ENCODE measurements around the gene TFPI2. TPM values are rescaled to one million over a fixed set of nuclear protein-coding genes. Genes with fewer than 3 reads are reported as not detected.

TFPI2 gene
- total RNA-seq, 4 donors from 2014 or later, result 0.40 to 1.4 TPM; not detected in 2

DNA sequence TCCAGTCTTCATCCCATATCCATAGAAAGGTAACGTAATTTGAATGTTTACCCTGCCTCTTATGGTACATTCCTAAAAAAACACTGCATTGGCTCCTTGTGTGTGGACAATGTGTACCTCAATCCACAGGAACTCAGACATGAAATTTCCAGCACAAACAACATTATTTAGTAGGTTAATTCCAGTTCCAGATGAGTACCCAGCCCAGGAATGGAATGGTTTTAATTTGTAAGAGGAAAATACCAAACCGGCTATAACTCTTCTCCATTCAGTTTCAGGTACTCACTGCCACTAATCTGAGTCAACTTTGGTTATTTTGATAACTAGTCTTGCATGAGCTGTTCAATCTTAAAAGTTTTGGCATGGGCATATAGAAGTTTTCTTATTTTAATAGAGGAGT, 39.0 kb downstream of the TFPI2 start:
- TF ChIP-seq POLR2A (IDR thresholded peaks at IDR 0.05), result no peak
- TF ChIP-seq, protein P1, sequence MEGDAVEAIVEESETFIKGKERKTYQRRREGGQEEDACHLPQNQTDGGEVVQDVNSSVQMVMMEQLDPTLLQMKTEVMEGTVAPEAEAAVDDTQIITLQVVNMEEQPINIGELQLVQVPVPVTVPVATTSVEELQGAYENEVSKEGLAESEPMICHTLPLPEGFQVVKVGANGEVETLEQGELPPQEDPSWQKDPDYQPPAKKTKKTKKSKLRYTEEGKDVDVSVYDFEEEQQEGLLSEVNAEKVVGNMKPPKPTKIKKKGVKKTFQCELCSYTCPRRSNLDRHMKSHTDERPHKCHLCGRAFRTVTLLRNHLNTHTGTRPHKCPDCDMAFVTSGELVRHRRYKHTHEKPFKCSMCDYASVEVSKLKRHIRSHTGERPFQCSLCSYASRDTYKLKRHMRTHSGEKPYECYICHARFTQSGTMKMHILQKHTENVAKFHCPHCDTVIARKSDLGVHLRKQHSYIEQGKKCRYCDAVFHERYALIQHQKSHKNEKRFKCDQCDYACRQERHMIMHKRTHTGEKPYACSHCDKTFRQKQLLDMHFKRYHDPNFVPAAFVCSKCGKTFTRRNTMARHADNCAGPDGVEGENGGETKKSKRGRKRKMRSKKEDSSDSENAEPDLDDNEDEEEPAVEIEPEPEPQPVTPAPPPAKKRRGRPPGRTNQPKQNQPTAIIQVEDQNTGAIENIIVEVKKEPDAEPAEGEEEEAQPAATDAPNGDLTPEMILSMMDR (IDR thresholded peaks at IDR 0.05), result no peak
- Histone ChIP-seq H3K27ac (no peak overlapping the region), H3K27me3 (no peaks in the 10 kb centered on the region), H3K9me3 (no peaks in the 10 kb centered on the region), H3K36me3 (no peaks in the 10 kb centered on the region), H3K4me1 (no peaks in the 10 kb centered on the region), H3K4me3 (no peak overlapping the region)
- no peak for DNase-seq

DNA sequence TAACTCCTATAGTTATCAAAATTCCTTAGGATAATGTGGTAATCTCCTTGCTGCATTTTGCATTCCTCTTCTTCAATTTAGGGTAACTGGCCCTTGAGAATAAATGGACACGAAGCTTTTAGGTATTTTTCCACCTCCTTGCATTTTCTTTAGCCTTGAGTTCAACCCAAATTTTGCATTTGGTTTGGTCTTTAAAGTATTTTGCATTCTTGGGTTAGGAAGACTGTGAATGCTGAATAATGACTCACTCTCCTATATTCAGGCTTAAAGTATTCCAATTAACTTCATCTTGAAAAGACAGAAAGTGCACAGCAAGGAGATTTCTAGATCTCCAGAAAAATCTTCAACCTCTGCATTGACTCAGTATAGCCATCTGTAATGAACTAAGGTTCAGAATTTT, 47.3 kb downstream of the TFPI2 start:
- TF ChIP-seq, protein P1 (IDR thresholded peaks at IDR 0.05), result no peak
- Histone ChIP-seq H3K27ac (no peak overlapping the region), H3K36me3 (no peaks in the 10 kb centered on the region), H3K4me3 (no peak overlapping the region), H3K4me1 (no peaks in the 10 kb centered on the region), H3K9me3 (no peaks in the 10 kb centered on the region), H3K27me3 (no peaks in the 10 kb centered on the region)
- no peak for DNase-seq

DNA sequence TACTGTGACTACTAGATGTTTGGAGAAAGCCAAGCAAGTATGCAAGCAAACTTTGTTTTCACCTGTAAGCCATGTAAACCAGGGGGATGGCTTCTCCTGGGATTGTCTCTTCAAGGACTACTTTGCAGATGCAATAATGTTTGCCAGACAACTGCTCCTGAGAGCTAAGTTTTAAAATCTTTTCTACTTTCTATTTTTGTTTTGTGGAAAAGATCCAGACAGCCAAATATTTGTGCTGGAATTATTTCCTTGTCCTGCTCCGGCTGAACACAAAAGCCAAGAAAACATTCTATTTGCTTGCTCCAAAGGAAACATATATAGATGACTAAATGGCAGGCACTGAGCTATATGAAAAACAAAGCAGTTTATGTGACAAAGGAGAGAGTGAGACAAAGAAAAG, 51.6 kb downstream of the TFPI2 start:
- Histone ChIP-seq H3K27ac (no peak overlapping the region), H3K36me3 (no peaks in the 10 kb centered on the region), H3K4me3 (no peak overlapping the region), H3K27me3 (no peaks in the 10 kb centered on the region), H3K9me3 (no peaks in the 10 kb centered on the region), H3K4me1 (no peaks in the 10 kb centered on the region)
- TF ChIP-seq, protein P1 (IDR thresholded peaks at IDR 0.05), result no peak
- TF ChIP-seq POLR2A (IDR thresholded peaks at IDR 0.05), result no peak
- no peak for DNase-seq

DNA sequence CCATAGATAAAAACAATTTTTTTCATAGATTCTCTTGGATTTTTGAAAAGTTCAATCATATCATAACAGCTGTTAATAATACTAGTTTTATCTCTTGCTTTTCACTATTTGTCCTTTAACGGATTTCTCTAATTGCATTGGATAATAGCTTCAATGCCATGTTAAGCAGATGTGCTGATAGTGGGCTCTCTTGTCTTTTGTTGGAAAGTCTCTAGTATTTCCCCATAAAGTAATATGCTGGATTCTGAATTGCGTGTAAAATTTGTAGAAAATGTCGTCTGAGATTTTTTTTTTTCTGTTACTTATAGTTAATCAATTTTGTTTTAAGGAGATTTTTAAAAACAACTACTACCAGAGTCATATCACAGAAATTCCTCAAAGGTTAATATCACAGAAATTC, 53.3 kb downstream of the TFPI2 start:
- no peaks in the 10 kb centered on the region for H3K9me3 ChIP-seq
- no peaks in the 10 kb centered on the region for H3K4me1 ChIP-seq
- no peak for DNase-seq
- H3K4me3 ChIP-seq, result no peak overlapping the region
- no peak overlapping the region for H3K27ac ChIP-seq
- no peaks in the 10 kb centered on the region for H3K36me3 ChIP-seq
- no peaks in the 10 kb centered on the region for H3K27me3 ChIP-seq
- no peak for TF ChIP-seq POLR2A (IDR thresholded peaks at IDR 0.05)
- TF ChIP-seq, protein P1 (IDR thresholded peaks at IDR 0.05), result no peak

DNA sequence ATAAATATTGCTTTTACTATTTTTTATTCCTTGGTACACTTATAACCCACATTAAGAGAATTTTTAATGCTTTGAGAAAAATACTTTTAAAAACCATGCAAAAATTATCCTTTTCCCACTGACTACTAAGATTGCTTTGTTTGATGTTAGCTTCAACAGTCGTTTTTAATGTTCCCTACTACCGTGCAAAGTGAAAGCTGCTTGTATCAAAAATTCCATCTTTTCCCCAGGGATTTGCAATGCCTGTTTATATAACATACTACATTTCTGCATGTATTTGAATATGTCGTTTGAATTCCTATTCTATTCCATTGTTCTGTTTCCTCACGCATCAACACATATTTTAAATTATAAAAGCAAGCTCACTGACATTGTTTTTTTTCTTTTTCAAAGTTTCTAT, 54.4 kb downstream of the TFPI2 start:
- no peaks in the 10 kb centered on the region for H3K4me1 ChIP-seq
- no peaks in the 10 kb centered on the region for H3K36me3 ChIP-seq
- no peak overlapping the region for H3K27ac ChIP-seq
- no peak for DNase-seq
- no peak overlapping the region for H3K4me3 ChIP-seq
- H3K9me3 ChIP-seq, result no peaks in the 10 kb centered on the region
- H3K27me3 ChIP-seq, result no peaks in the 10 kb centered on the region
- no peak for TF ChIP-seq POLR2A (IDR thresholded peaks at IDR 0.05)
- TF ChIP-seq, protein P1 (IDR thresholded peaks at IDR 0.05), result no peak

DNA sequence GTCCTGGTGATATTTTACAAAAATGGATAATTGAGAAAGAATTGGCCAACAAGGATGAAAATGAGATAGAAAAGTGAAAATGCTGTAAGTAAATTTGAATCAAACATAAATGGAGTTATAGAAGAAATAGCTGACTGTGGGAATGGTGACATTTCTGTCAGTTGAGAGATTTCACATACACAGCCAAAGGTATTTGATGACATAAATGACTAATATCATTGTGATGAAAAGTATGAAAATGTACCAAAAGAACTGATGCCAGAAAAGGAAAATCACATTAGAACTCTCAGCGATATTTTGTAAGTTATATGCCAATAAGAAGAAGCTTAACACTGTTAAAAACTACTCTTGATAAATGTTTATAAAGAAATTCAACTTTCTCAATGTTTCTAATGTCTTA, 54.9 kb downstream of the TFPI2 start:
- TF ChIP-seq, protein P1 (IDR thresholded peaks at IDR 0.05), result no peak
- TF ChIP-seq POLR2A (IDR thresholded peaks at IDR 0.05), result no peak
- no peak overlapping the region for H3K4me3 ChIP-seq

More for the DNA sequence above, 54.9 kb downstream of the TFPI2 start:
- Histone ChIP-seq H3K36me3 (no peaks in the 10 kb centered on the region), H3K27me3 (no peaks in the 10 kb centered on the region), H3K4me1 (no peaks in the 10 kb centered on the region), H3K9me3 (no peaks in the 10 kb centered on the region), H3K27ac (no peak overlapping the region)
- DNase-seq, result no peak

All from Peyer's patch (tissue), 4 donors.